ENCODE measurements around the gene GRIN2C.

The GRIN2C gene

GRCh38 chr17:74860229-74860871 is 665 bp upstream of the GRIN2C start:
- no peak for TF ChIP-seq CTCF (IDR thresholded peaks at IDR 0.05; ENCODE audit: low read depth, low read length)
- H3K4me3 ChIP-seq (ENCODE audit: low read depth, low read length), result no peak overlapping the region
- no peak for DNase-seq (ENCODE audit: low read depth, low spot score)
- in situ Hi-C loops (cut with HindIII; ENCODE audit: low sequenced_read_pairs), result no loop called here

- DNase-seq (ENCODE audit: low read depth, low spot score), result no peak
- no peak overlapping the region for H3K4me3 ChIP-seq (ENCODE audit: low read depth, low read length)
- no peak for TF ChIP-seq CTCF (IDR thresholded peaks at IDR 0.05; ENCODE audit: low read depth, low read length)
- in situ Hi-C loops (cut with HindIII; ENCODE audit: low sequenced_read_pairs), result no loop called here
Observed at GRCh38 chr17:74858672-74859458, 820 bp downstream of the GRIN2C start.

- no peak for TF ChIP-seq CTCF (IDR thresholded peaks at IDR 0.05; ENCODE audit: low read depth, low read length)
- in situ Hi-C loops (cut with HindIII; ENCODE audit: low sequenced_read_pairs), result no loop called here
- no peak for DNase-seq (ENCODE audit: low read depth, low spot score)
- no peak overlapping the region for H3K4me3 ChIP-seq (ENCODE audit: low read depth, low read length)
Observed at GRCh38 chr17:74857191-74857590, 2.5 kb downstream of the GRIN2C start.

GRCh38 chr17:74856112-74856511 is 3.6 kb downstream of the GRIN2C start:
- no peak for TF ChIP-seq CTCF (IDR thresholded peaks at IDR 0.05; ENCODE audit: low read depth, low read length)
- no peak for DNase-seq (ENCODE audit: low read depth, low spot score)
- in situ Hi-C loops (cut with HindIII; ENCODE audit: low sequenced_read_pairs), result no loop called here

GRCh38 chr17:74855323-74855722 is 4.4 kb downstream of the GRIN2C start:
- no peak for TF ChIP-seq CTCF (IDR thresholded peaks at IDR 0.05; ENCODE audit: low read depth, low read length)
- H3K4me3 ChIP-seq (ENCODE audit: low read depth, low read length), result no peak overlapping the region
- in situ Hi-C loops (cut with HindIII; ENCODE audit: low sequenced_read_pairs), result no loop called here
- no peak for DNase-seq (ENCODE audit: low read depth, low spot score)

More at GRCh38 chr17:74856112-74856511, 3.6 kb downstream of the GRIN2C start:
- H3K4me3 ChIP-seq (ENCODE audit: low read depth, low read length), result no peak overlapping the region

- TF ChIP-seq CTCF (IDR thresholded peaks at IDR 0.05; ENCODE audit: low read depth, low read length), result no peak
- in situ Hi-C loops (cut with HindIII; ENCODE audit: low sequenced_read_pairs), result no loop called here
- no peak for DNase-seq (ENCODE audit: low read depth, low spot score)
- no peak overlapping the region for H3K4me3 ChIP-seq (ENCODE audit: low read depth, low read length)
Observed at GRCh38 chr17:74854792-74855191, 4.9 kb downstream of the GRIN2C start.

All from astrocyte of the spinal cord (primary cell).